ENCODE measurements around the gene RPL37A.
"Not testable (repeated sequence)": the region's sequence is repeated elsewhere in the genome, so short reads cannot be mapped to it uniquely, and the experiment has no call there.

The RPL37A gene

GRCh38 chr2:216518566-216519119 lies 20.0 kb downstream of the RPL37A start:
- DNase-seq = not testable (repeated sequence)

GRCh38 chr2:216519154-216519762 lies 20.6 kb downstream of the RPL37A start:
- DNase-seq = peak in 1 of 2 experiments; percentile 22

GRCh38 chr2:216520112-216520511 lies 21.5 kb downstream of the RPL37A start:
- no peak for DNase-seq

GRCh38 chr2:216522892-216523502 lies 24.4 kb downstream of the RPL37A start:
- no peak for DNase-seq

GRCh38 chr2:216525972-216526371 lies 27.3 kb downstream of the RPL37A start:
- no peak for DNase-seq

GRCh38 chr2:216526939-216527338 lies 28.3 kb downstream of the RPL37A start:
- no peak for DNase-seq

GRCh38 chr2:216527600-216527999 lies 29.0 kb downstream of the RPL37A start:
- no peak for DNase-seq

- DNase-seq = no peak
Measured at GRCh38 chr2:216532562-216532961, 33.9 kb downstream of the RPL37A start.

GRCh38 chr2:216533609-216534008 lies 35.0 kb downstream of the RPL37A start:
- no peak for DNase-seq

GRCh38 chr2:216534809-216535208 lies 36.2 kb downstream of the RPL37A start:
- no peak for DNase-seq

GRCh38 chr2:216535454-216535995 lies 36.9 kb downstream of the RPL37A start:
- no peak for DNase-seq

GRCh38 chr2:216536734-216537210 lies 38.1 kb downstream of the RPL37A start:
- DNase-seq = no peak

GRCh38 chr2:216537366-216537765 lies 38.7 kb downstream of the RPL37A start:
- DNase-seq = no peak

- DNase-seq = no peak
Measured at GRCh38 chr2:216538538-216538937, 39.9 kb downstream of the RPL37A start.

GRCh38 chr2:216539120-216539519 lies 40.5 kb downstream of the RPL37A start:
- no peak for DNase-seq

- DNase-seq = no peak
Measured at GRCh38 chr2:216539791-216540241, 41.2 kb downstream of the RPL37A start.

- no peak for DNase-seq
Measured at GRCh38 chr2:216540920-216541319, 42.3 kb downstream of the RPL37A start.

- DNase-seq = no peak
Measured at GRCh38 chr2:216541505-216541904, 42.9 kb downstream of the RPL37A start.

GRCh38 chr2:216545359-216545758 lies 46.7 kb downstream of the RPL37A start:
- DNase-seq = no peak

GRCh38 chr2:216546241-216546640 lies 47.6 kb downstream of the RPL37A start:
- DNase-seq = no peak

GRCh38 chr2:216546641-216547403 lies 48.2 kb downstream of the RPL37A start:
- DNase-seq = no peak

- DNase-seq = no peak
Measured at GRCh38 chr2:216548901-216549331, 50.3 kb downstream of the RPL37A start.
